Stimulated activated CD8-positive, alpha-beta memory T cell treated with anti-CD3 and anti-CD28 coated beads, Interleukin-2, amount 100 ng/mL, for 48 hours (primary cell): ENCODE measurements around the gene SHISAL2A.
A peak's percentile ranks its signal among the peaks of the same experiment; 100 is the strongest.
"Not testable (repeated sequence)": the region's sequence is repeated elsewhere in the genome, so short reads cannot be mapped to it uniquely, and the experiment has no call there.

Experiments used
- DNase-seq, 2 donors: peaks; one replicate each; pipeline ENCODE4 v3.0.0-alpha.2; 2020; ENCODE audit warnings: low read depth in 2 of 2

Gene SHISAL2A

DNA sequence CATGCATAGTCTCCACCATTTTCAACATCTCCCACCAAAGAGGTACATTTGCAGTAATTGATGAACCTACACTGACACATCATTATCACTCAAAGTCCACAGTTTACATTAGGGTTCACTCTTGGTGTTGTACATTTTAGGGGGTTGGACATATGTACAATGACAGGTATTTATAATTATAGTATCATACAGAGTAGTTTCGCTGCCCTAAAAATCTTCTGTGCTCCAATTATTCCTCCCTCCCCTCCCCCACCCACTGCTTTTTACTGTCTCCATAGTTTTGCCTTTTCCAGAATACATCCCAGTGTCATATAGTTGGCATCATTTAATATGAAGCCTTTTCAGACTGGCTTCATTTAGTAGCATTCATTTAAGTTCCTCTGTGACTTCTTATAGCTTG is 51.6 kb downstream of the SHISAL2A start:
- DNase-seq, result no peak

DNA sequence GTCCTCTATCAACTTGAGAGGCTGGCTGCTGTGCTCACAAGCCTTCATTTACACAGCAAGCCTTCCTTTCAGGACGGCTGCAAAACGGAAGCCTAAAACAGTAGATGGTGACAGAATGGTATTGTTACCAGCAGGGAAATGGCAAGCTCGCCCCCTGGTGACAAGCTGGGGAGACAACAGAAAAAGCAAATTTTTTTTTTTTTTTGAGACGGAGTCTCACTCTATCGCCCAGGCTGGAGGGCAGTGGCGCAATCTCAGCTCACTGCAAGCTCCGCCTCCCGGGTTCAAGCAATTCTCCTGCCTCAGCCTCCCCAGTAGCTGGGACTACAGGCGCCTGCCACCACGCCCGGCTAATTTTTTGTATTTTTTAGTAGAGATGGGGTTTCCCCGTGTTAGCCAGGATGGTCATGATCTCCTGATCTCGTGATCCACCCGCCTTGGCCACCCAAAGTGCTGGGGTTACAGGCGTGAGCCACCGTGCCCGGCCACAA is 53.3 kb downstream of the SHISAL2A start:
- DNase-seq, result peak; percentile 37 to 52

- DNase-seq, result no peak
Observed at GRCh38 chr1:52686830-52687229, 53.9 kb downstream of the SHISAL2A start.

- no peak for DNase-seq
Observed at GRCh38 chr1:52691821-52692220, 58.9 kb downstream of the SHISAL2A start.

GRCh38 chr1:52692697-52693096 is 59.7 kb downstream of the SHISAL2A start:
- no peak for DNase-seq

GRCh38 chr1:52693351-52693750 is 60.4 kb downstream of the SHISAL2A start:
- DNase-seq, result not testable (repeated sequence)

DNA sequence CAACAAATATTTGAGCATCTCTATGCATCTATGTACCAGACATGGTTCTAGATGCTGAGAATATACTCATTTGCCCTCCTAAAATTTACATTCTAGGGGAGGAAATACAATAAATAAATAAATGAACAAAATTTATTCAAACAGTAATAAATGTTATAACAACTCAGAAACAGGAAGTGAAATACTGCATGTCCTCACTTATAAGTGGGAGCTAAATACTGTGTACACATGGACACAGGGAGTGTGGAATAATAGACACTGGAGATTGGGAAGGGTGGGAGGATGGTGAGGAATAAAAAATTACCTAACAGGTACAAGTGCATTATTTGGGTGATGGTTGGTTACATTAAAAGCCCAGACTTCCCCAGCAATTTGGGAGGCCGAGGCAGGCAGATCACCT is 60.9 kb downstream of the SHISAL2A start:
- DNase-seq, result no peak

- DNase-seq, result no peak
Observed at GRCh38 chr1:52695627-52696026, 62.7 kb downstream of the SHISAL2A start.

DNA sequence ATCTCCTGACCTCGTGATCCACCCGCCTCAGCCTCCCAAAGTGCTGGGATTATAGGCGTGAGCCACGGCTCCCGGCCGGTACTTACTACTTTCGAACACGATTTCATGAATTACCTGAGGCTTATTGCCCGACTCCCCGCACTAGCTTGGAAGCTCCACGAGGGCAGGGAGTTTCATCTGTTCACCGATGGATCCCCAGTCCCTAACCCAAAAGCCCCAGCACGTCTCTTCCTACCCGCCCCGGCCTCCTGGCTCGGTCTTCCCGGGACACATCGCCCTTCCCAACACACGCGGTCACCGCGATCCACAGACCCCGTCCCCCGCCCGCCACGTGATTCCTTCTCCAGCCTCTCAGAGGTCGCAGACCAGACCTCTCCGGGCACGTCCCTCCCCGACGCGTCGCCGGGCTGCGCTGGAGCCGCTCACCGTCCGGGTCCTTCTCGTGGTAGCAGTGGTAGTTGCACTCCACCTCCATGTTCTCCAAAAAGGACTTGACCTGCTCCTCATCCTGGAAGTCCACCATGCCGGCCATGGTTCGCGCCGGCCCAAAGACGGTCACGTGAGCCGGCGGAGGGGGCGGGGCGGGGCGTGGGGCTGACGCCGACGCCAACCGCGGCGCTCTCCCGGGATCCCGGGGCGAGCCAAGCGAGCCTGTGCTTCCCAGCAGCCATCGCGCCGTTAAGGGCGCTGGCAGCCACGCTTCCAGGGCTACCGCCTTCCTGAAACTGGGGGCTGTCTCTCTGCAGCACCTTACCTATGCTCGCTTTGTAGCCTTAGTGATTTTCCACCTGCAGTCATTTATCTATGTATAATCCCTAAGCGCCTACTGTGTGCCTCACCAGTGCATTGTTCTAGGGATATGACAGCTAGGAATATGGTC is 65.1 kb downstream of the SHISAL2A start, which contains the start of gene COA7:
TSS of gene COA7 (minus strand) at position 553 of the 880 bp plus-strand sequence. CDS start at position 532, 21 bp downstream.
- peak; percentile 68 to 69 for DNase-seq

DNA sequence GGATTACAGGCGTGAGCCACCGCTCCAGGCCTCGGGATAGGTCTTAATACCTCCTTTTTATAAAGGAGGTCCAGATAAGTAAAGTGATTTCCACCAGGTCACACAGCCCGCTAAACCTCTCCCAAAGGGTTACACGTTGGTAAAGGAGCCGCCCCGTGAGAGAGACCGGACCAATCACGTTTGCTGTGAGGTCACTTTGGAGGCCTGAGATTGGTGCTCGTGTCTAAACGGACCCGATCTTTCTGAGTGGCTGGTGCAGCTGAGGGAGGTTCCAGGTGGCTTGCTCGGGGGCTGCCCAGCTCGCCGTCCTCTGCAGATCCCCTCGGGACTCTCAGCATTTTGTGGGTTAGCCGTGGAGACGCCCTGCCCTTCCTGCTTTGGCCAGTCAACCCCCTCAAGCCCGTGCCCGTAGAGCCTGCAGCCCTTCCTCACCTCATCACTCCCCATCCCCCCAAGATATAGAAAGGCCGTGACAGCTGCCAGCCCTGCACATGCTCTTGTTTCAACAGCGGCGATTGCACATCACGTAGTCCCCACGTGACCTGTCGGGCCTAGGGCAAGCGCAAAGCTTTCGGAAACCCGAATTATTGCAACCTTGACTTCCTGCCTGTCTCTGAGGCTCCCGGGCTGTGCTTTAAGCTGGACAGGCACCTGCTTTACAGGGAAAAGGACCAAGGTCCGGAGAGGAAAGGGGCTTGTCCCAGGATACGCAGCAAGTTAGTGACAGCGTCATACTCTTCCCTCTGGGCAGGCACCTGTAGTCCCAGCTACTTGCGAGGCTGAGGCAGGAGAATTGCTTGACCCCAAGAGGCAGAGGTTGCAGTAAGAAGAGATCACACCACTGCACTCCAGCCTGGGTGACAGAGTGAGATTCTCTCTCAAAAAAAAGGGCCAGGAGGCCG is 70.2 kb downstream of the SHISAL2A start:
- peak; percentile 57 to 66 for DNase-seq

GRCh38 chr1:52706136-52706670 is 73.2 kb downstream of the SHISAL2A start:
- no peak for DNase-seq
